Endodermal cell (in vitro differentiated cells): Measurements from ENCODE around the gene GNAI3. TPM values are rescaled to one million over a fixed set of nuclear protein-coding genes. Genes with fewer than 3 reads are reported as not detected.

Experiments
- DNase-seq: peaks from one replicate; pipeline ENCODE4 v3.0.0-alpha.2; 2017
- H3K27ac ChIP-seq: 2 replicates; pipeline ENCODE4 v1.5.1; 2013; ENCODE audit warnings: mild to moderate bottlenecking, low read depth, low read length, moderate library complexity
- H3K27me3 ChIP-seq: 2 replicates; pipeline ENCODE4 v1.6.1; 2013; ENCODE audit warnings: mild to moderate bottlenecking, low read length, moderate library complexity; ENCODE audit not compliant: insufficient read depth, control insufficient read depth, poor library complexity, severe bottlenecking
- H3K36me3 ChIP-seq: 2 replicates; pipeline ENCODE4 v1.7.0; 2013; ENCODE audit warnings: mild to moderate bottlenecking, low read length, moderate library complexity; ENCODE audit not compliant: control insufficient read depth, insufficient read depth
- H3K4me1 ChIP-seq: one replicate; pipeline ENCODE4 v1.7.0; 2013; ENCODE audit warnings: low read length; ENCODE audit not compliant: control insufficient read depth, insufficient read depth
- H3K4me3 ChIP-seq: 2 replicates; pipeline ENCODE4 v1.5.1; 2013; ENCODE audit warnings: mild to moderate bottlenecking, low read length, moderate library complexity
- H3K9ac ChIP-seq: 2 replicates; pipeline ENCODE4 v1.6.1; 2013; ENCODE audit warnings: mild to moderate bottlenecking, low read length, moderate library complexity; ENCODE audit not compliant: poor library complexity, severe bottlenecking; ENCODE audit errors: extremely low read depth
- H3K9me3 ChIP-seq: 2 replicates; pipeline ENCODE4 v1.6.1; 2013; ENCODE audit warnings: mild to moderate bottlenecking, low read length, moderate library complexity; ENCODE audit not compliant: control insufficient read depth
- H3K27ac Mint-ChIP-seq: 2 replicates; pipeline ENCODE4 v1.8.0; 2020; ENCODE audit warnings: mixed read lengths
- H3K27me3 Mint-ChIP-seq: 2 replicates; pipeline ENCODE4 v1.8.0; 2021; ENCODE audit warnings: mild to moderate bottlenecking, mixed read lengths; ENCODE audit not compliant: insufficient read depth
- H3K36me3 Mint-ChIP-seq: 2 replicates; pipeline ENCODE4 v1.8.0; 2020; ENCODE audit warnings: low read depth, mixed read lengths
- H3K4me1 Mint-ChIP-seq: 2 replicates; pipeline ENCODE4 v1.8.0; 2020; ENCODE audit warnings: mixed read lengths
- H3K4me3 Mint-ChIP-seq: 2 replicates; pipeline ENCODE4 v1.8.0; 2020; ENCODE audit warnings: mild to moderate bottlenecking, moderate library complexity, mixed read lengths
- H3K9me3 Mint-ChIP-seq: 2 replicates; pipeline ENCODE4 v1.8.0; 2020; ENCODE audit warnings: mild to moderate bottlenecking, mixed read lengths
- WGBS, 2 experiments: methylation state at CpG; one replicate each; pipeline versions ENCODE4 v1.1.5 to v1.1.7; 2013; ENCODE audit warnings: missing lambda C conversion rate in 2 of 2, mixed read lengths in 1 of 2; ENCODE audit not compliant: insufficient coverage in 1 of 2, insufficient read length in 1 of 2; 5-methylcytosine and 5-hydroxymethylcytosine counted together
- total RNA-seq, 2 donors: library from RNA; stranded (reverse); fragmentation: NEBNext Ultra II Directional in 1 of 2; extraction: Animal tissue kit (Norgen Biotek cat#: 25700) in 1 of 2; gene quantifications; 2 replicates in 1 of 2; 3 replicates in 1 of 2; pipeline ENCODE4 v1.2.1, GENCODE V29; 2021
- TF ChIP-seq, protein P1 (sequence below): fragments of 200-600 bp; sonication (generic); conservative IDR thresholded peaks from 2 replicates; pipeline ENCODE4 v1.5.0; 2021; ENCODE audit warnings: antibody characterized with exemption, mild to moderate bottlenecking

GNAI3 gene
- total RNA-seq, 2 donors from 2014 or later: 10.1 to 10.9 TPM

DNA sequence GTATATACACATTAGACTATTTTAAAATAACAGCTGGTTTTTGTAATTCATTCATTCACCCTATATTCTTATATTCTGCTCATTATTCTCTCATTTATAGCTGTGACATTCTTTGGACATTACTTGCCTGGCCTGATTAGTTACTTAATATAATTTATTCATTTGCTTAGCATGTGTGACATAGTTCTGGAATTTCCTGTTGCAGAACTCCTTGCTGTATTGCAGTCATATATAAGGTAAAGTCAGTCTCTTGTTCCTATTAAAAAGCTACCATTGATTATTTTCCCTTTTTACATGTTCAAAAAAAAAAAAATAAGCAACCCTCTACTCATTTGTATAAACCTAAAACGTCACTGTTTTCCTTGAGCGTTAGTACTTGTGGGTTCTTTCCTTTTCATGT lies 47.1 kb downstream of the GNAI3 start:
- Histone ChIP-seq H3K9me3 (no peaks in the 10 kb centered on the region), H3K4me1 (no peaks in the 10 kb centered on the region), H3K27me3 (no peaks in the 10 kb centered on the region), H3K27ac (no peak overlapping the region), H3K9ac (no peak overlapping the region), H3K36me3 (peaks cover 80% of the 10 kb centered on the region), H3K4me3 (no peak overlapping the region)
- TF ChIP-seq, protein P1, sequence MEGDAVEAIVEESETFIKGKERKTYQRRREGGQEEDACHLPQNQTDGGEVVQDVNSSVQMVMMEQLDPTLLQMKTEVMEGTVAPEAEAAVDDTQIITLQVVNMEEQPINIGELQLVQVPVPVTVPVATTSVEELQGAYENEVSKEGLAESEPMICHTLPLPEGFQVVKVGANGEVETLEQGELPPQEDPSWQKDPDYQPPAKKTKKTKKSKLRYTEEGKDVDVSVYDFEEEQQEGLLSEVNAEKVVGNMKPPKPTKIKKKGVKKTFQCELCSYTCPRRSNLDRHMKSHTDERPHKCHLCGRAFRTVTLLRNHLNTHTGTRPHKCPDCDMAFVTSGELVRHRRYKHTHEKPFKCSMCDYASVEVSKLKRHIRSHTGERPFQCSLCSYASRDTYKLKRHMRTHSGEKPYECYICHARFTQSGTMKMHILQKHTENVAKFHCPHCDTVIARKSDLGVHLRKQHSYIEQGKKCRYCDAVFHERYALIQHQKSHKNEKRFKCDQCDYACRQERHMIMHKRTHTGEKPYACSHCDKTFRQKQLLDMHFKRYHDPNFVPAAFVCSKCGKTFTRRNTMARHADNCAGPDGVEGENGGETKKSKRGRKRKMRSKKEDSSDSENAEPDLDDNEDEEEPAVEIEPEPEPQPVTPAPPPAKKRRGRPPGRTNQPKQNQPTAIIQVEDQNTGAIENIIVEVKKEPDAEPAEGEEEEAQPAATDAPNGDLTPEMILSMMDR: no peak
- H3K4me1 Mint-ChIP-seq: no peaks in the 10 kb centered on the region
- H3K9me3 Mint-ChIP-seq: no peaks in the 10 kb centered on the region
- H3K27me3 Mint-ChIP-seq: no peaks in the 10 kb centered on the region
- peaks cover 46% of the 10 kb centered on the region for H3K36me3 Mint-ChIP-seq
- no peak overlapping the region for H3K4me3 Mint-ChIP-seq
- WGBS, 2 experiments: 96% methylated on average over 2 of the region's 2 CpGs; no CpG with 5 or more reads in 1 of the 2 experiments
- DNase-seq: no peak
- H3K27ac Mint-ChIP-seq: no peak overlapping the region

DNA sequence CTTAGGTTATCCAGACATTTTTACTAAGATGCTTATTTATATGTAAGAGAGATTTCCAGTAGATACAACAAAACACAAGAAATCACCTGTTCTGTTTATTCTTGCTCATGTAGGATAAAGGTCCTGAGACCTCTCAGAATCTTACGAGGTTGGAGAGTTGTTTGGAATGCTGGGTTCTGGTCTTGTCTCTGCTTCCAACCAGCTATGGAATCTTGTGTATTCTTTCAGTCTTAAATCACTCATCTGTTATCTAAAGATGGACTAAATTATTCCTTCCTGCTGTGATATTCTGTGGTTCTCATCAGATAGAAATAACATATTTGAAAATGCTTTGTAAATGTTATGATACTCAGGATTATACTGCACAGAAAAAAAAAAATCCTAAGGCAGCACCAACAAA lies 49.7 kb downstream of the GNAI3 start:
- no peak for DNase-seq
- H3K27ac Mint-ChIP-seq: no peak overlapping the region

DNA sequence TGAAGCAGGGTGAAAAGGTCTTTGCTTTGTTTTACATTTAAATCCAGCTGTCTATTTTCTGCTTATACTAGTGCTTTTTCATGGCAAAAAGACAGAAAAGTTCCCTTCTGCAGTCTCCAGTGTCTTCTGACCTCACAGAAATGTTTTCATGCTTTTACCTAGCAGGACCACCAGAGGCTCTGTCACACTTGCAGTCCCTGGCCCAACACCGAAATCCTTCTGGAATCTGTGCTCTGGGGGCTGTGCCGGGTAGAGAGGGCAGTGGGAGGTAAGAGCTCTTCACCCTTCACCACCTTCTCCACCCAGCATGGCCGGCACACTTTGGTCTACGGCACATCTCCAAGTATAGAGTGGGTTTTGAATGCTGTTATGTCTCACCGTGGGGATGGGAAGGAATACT lies 50.2 kb downstream of the GNAI3 start:
- TF ChIP-seq, protein P1: peak; percentile 71
- Histone ChIP-seq H3K36me3 (peaks cover 60% of the 10 kb centered on the region), H3K9ac (no peak overlapping the region), H3K4me3 (no peak overlapping the region), H3K4me1 (no peaks in the 10 kb centered on the region), H3K27ac (no peak overlapping the region), H3K27me3 (no peaks in the 10 kb centered on the region), H3K9me3 (no peaks in the 10 kb centered on the region)
- Mint-ChIP-seq H3K4me1 (no peaks in the 10 kb centered on the region), H3K9me3 (no peaks in the 10 kb centered on the region), H3K27me3 (no peaks in the 10 kb centered on the region), H3K27ac (no peak overlapping the region), H3K36me3 (peaks cover 35% of the 10 kb centered on the region), H3K4me3 (no peak overlapping the region)
- WGBS, 2 experiments: 95% methylated on average over 4 of the region's 5 CpGs; no CpG with 5 or more reads in 1 of the 2 experiments
- peak; percentile 78 for DNase-seq

More for the DNA sequence above, 49.7 kb downstream of the GNAI3 start:
- no peaks in the 10 kb centered on the region for H3K27me3 Mint-ChIP-seq
- no peaks in the 10 kb centered on the region for H3K4me1 ChIP-seq
- peaks cover 62% of the 10 kb centered on the region for H3K36me3 ChIP-seq
- H3K9me3 Mint-ChIP-seq: no peaks in the 10 kb centered on the region
- no peak overlapping the region for H3K9ac ChIP-seq
- no peak overlapping the region for H3K27ac ChIP-seq
- H3K36me3 Mint-ChIP-seq: peaks cover 34% of the 10 kb centered on the region
- no peaks in the 10 kb centered on the region for H3K4me1 Mint-ChIP-seq
- TF ChIP-seq, protein P1: no peak
- no peaks in the 10 kb centered on the region for H3K27me3 ChIP-seq
- WGBS, 2 experiments: 83 to 100% methylated on average over 1 of the region's 1 CpG
- H3K4me3 Mint-ChIP-seq: no peak overlapping the region
- no peaks in the 10 kb centered on the region for H3K9me3 ChIP-seq
- no peak overlapping the region for H3K4me3 ChIP-seq
